Measurements from ENCODE around the gene DMXL1. TPM values are rescaled to one million over a fixed set of nuclear protein-coding genes. Genes with fewer than 3 reads are reported as not detected.
"Not testable (repeated sequence)": the region's sequence is repeated elsewhere in the genome, so short reads cannot be mapped to it uniquely, and the experiment has no call there.

DMXL1 gene
- total and polyA plus RNA-seq, 8 donors = 9.9 to 30.5 (median 23.5) TPM

DNA sequence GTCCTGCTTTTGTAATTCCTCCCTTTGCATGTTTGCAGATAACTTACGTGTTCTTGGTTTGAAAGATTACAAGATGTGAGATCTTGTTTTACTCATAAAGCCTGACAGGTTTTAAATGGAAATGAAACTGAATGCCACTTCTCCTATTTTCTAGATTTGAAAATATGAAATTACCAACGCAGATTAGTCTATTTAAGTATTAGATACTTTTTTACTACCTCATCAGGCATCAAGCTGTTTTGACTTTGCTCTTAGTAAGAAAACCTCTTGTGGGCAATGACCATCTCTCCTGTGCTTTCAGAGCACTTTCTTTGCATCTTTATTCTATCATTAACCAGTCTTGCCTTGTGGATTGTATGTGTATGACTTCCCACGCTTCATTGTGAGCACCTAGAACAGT, 3.5 kb downstream of the DMXL1 start:
- ATAC-seq (no peak), DNase-seq (no peak), FAIRE-seq (no peak)
- 71 to 74% methylated on average over 3 of the region's 3 CpGs for WGBS, 2 donors
- Histone ChIP-seq H3K27ac (no peak overlapping the region), H3K9me3 (no peaks in the 10 kb centered on the region), H3K36me3 (no peaks in the 10 kb centered on the region), H3K27me3 (no peaks in the 10 kb centered on the region), H3K4me3 (no peak overlapping the region), H3K4me1 (peaks cover 18 to 34% (median 18%) of the 10 kb centered on the region in 3 donors)
- intact Hi-C loops (cut with DNase I) = no loop called here
- TF ChIP-seq, protein P1, sequence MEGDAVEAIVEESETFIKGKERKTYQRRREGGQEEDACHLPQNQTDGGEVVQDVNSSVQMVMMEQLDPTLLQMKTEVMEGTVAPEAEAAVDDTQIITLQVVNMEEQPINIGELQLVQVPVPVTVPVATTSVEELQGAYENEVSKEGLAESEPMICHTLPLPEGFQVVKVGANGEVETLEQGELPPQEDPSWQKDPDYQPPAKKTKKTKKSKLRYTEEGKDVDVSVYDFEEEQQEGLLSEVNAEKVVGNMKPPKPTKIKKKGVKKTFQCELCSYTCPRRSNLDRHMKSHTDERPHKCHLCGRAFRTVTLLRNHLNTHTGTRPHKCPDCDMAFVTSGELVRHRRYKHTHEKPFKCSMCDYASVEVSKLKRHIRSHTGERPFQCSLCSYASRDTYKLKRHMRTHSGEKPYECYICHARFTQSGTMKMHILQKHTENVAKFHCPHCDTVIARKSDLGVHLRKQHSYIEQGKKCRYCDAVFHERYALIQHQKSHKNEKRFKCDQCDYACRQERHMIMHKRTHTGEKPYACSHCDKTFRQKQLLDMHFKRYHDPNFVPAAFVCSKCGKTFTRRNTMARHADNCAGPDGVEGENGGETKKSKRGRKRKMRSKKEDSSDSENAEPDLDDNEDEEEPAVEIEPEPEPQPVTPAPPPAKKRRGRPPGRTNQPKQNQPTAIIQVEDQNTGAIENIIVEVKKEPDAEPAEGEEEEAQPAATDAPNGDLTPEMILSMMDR (IDR thresholded peaks at IDR 0.05) = no peak

DNA sequence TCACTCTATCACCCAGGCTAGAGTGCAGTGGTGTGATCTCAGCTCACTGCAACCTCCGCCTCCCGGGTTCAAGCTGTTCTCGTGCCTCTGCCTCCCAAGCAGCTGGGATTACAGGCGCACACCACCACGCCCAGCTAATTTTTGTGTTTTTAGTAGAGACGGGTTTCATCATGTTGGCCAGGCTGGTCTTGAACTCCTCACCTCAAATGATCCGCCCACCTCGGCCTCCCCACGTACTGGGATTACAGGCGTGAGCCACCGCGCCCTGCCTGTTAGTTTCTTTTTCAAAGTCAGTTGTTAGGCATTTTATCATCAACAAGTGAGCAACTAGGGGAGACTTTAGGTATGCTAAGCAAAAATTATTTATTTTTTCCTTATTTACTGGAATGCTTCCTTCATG, 4.4 kb downstream of the DMXL1 start:
- FAIRE-seq; DNase-seq; H3K36me3 ChIP-seq; H3K4me3 ChIP-seq; intact Hi-C loops (cut with DNase I); ATAC-seq; H3K9me3 ChIP-seq; H3K27me3 ChIP-seq; H3K27ac ChIP-seq: not testable (repeated sequence)
- peaks cover 18 to 34% (median 19%) of the 10 kb centered on the region in 3 donors for H3K4me1 ChIP-seq
- WGBS, 2 donors = 97% methylated on average over 12 of the region's 12 CpGs

- ATAC-seq (no peak), FAIRE-seq (no peak), DNase-seq (no peak)
- Histone ChIP-seq H3K9me3 (no peaks in the 10 kb centered on the region), H3K4me3 (no peak overlapping the region), H3K27ac (no peak overlapping the region), H3K4me1 (peaks cover 18 to 34% (median 22%) of the 10 kb centered on the region in 3 donors), H3K36me3 (no peaks in the 10 kb centered on the region), H3K27me3 (no peaks in the 10 kb centered on the region)
- 28 to 32% methylated on average over 1 of the region's 1 CpG for WGBS, 2 donors
- intact Hi-C loops (cut with DNase I) = no loop called here
- TF ChIP-seq, protein P1 (IDR thresholded peaks at IDR 0.05) = no peak
Measured at GRCh38 chr5:119076080-119076479, 5.2 kb downstream of the DMXL1 start.

- intact Hi-C loops (cut with DNase I) = no loop called here
- TF ChIP-seq, protein P1 (IDR thresholded peaks at IDR 0.05) = no peak
- FAIRE-seq = no peak
Measured at GRCh38 chr5:119077444-119077843, 6.6 kb downstream of the DMXL1 start.

DNA sequence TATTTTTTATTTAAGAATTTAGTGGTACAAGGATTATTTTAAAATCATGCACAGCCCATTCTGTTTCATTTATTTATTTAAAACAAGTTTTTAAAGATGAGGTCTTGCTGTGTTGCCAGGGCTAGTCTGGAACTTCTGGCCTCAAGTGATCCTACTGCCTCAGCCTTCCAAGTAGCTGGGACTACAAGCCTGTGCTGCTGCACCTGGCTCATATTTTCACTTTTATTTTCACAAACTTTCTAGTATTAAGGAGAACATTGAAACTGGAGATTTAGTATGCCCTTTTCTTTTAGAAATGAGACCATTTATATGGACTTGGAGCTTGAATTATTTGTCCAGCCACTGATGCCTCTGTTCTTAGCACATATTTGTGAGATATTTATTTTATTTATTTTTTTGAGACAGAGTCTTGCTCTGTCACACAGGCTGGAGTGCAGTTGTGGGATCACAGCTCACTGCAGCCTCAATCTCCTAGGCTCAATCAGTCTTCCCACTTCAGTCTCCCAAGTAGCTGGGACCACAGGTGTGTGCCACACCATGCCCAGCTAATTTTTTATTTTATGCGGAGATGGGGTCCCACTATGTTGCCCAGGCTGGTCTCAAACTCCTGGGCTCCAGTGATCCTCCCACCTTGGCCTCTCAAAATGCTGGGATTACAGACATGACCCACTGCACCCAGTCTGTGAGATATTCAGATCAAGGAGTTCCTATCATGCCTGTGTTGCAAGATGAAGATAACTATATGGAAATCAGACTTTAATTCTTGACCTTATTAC, 7.4 kb downstream of the DMXL1 start:
- Histone ChIP-seq H3K4me3 (no peak overlapping the region), H3K36me3 (no peaks in the 10 kb centered on the region), H3K27ac (no peak overlapping the region), H3K4me1 (peaks cover 11 to 25% (median 13%) of the 10 kb centered on the region in 3 donors), H3K9me3 (no peaks in the 10 kb centered on the region), H3K27me3 (no peaks in the 10 kb centered on the region)
- FAIRE-seq (no peak), ATAC-seq (no peak), DNase-seq (no peak)
- 91 to 94% methylated on average over 1 of the region's 1 CpG for WGBS, 2 donors
- intact Hi-C loops (cut with DNase I) = no loop called here
- TF ChIP-seq, protein P1 (IDR thresholded peaks at IDR 0.05) = no peak

More at GRCh38 chr5:119077444-119077843, 6.6 kb downstream of the DMXL1 start:
- 94 to 96% methylated on average over 5 of the region's 5 CpGs for WGBS, 2 donors
- no peaks in the 10 kb centered on the region for H3K9me3 ChIP-seq
- H3K4me3 ChIP-seq = no peak overlapping the region
- no peaks in the 10 kb centered on the region for H3K36me3 ChIP-seq
- H3K4me1 ChIP-seq = peaks cover 16 to 31% (median 21%) of the 10 kb centered on the region in 3 donors
- DNase-seq = no peak
- ATAC-seq = no peak
- H3K27ac ChIP-seq = no peak overlapping the region
- no peaks in the 10 kb centered on the region for H3K27me3 ChIP-seq
